Skin epidermis (tissue), 12 donors: ENCODE measurements around the gene CA10.

ENCODE experiments used
- H3K27ac ChIP-seq, 21 experiments: fragments of 200-600 bp; sonication (generic) in 11 of 21; one replicate each; pipeline ENCODE4 v1.5.0; 2020; ENCODE audit warnings: mild to moderate bottlenecking in 3 of 21, inconsistent platforms in 2 of 21, moderate library complexity in 2 of 21
- H3K4me3 ChIP-seq, 7 experiments: fragments of 200-600 bp; sonication (generic) in 2 of 7; one replicate each; pipeline ENCODE4 v1.5.0; 2020; ENCODE audit warnings: inconsistent platforms in 2 of 7, mild to moderate bottlenecking in 2 of 7, moderate library complexity in 1 of 7

CA10 gene

DNA sequence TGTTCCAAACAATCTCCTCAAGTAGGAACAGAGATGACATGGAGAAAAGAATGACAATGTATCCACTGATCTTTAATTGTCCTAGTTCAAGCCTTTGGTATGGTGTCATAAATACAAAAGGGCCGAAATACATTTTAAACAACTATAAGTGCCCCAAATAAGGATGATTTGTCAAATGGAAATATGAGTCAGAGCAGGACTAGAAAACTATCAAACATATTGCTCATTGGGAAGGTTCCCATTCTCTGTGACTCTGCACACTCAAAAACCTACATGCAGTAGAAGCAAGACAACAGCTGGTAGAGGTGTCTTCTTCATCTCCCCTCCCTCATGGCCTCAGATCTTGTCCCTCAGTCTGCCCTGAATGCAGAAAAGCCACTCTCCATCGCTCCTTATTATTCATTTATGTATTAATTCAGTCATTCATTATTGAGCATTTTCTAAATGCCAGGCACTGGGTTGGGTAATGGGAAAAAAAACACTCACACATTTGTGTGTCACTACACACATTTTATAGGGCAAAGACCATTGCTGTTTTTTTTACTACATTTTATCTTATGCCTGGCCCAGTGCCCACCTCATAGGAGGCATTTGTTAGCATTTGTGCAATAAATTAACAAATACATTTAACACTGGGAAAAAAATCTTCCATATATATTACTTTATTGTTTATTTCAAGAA, 10.1 kb downstream of the CA10 start:
- no peak overlapping the region for H3K27ac ChIP-seq

DNA sequence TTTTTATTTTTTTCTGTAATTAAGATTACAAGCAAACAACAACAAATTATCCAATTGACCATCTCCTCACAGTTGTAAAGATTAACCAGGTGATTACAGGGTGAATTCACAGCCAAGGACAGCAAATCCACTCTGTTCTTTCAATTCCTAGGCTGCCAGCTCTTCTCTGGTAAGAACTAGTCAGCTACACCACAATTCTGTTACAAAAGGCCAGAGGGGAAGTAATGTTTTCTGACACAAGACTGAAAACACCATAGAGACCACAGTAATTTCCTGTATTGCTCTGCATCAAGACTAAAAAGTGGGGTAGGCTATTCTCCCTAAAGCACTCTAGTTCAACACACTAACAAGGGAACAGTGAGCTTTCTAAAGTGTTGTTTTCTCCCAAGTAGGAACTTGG, 10.6 kb downstream of the CA10 start:
- Histone ChIP-seq H3K4me3 (no peak overlapping the region), H3K27ac (peak overlapping the region in 2 of 21 experiments; percentile 5 to 32)

More for the DNA sequence above, 10.1 kb downstream of the CA10 start:
- H3K4me3 ChIP-seq: no peak overlapping the region

DNA sequence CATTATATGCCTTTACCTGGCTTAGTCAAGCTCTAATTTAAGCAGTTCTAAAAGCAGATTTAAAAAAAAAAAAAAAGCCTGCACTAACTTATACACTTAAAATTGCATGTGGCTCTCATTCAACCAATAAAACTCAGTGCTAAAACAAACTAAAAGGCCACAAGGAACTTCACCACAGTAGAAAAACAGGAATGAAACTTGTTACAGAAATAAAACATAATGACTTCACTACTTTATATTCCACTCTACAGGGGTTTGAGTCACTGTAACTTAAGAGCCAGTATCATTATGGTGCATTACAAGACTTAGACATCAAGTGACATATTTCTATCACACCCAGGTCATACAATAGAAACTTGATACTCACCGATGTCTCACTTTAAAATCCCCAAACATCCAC, 11.1 kb downstream of the CA10 start:
- H3K27ac ChIP-seq: peak overlapping the region in 1 of 21 experiments; percentile 5

DNA sequence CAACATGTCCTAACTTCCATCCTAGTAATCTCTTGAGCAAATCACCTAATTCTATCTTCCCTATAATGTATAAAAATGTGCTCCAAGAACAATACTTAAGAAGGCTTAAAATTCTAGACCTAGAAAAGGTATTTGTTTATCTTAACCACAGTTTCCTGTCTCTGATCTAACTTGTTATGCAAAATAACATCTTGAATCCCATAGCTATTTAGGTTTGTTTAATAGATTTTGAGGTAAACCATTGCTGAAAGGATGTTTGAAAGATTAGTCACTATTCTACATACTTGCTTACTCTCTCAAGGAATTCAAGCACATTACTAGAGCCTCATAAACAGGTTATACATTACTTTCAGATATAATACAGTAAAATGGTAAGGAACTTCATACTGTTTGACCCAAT, 13.0 kb downstream of the CA10 start:
- Histone ChIP-seq H3K4me3 (no peak overlapping the region), H3K27ac (no peak overlapping the region)

More for the DNA sequence above, 11.1 kb downstream of the CA10 start:
- H3K4me3 ChIP-seq: no peak overlapping the region

DNA sequence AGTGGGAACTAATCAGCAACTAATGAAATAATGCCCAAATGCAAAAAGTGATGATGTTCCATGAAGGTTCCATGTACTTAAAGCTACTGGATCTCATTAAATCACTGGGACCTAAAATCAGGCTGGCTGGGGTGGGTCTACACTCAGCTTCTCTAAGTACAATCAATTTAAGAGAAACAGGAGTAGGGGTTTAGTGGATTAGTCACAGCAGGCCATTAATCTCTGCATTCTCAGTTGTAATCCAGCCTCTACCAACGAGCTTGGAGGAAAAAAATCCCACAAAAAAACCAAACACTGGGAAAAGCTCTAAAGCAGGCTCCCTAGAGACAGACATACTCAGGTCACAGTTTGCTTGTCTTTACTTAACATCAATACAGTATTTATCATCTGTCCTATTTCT, 15.0 kb downstream of the CA10 start:
- Histone ChIP-seq H3K4me3 (no peak overlapping the region), H3K27ac (no peak overlapping the region)

- no peak overlapping the region for H3K27ac ChIP-seq
- H3K4me3 ChIP-seq: no peak overlapping the region
Measured at GRCh38 chr17:52140601-52141000, 17.9 kb downstream of the CA10 start.

DNA sequence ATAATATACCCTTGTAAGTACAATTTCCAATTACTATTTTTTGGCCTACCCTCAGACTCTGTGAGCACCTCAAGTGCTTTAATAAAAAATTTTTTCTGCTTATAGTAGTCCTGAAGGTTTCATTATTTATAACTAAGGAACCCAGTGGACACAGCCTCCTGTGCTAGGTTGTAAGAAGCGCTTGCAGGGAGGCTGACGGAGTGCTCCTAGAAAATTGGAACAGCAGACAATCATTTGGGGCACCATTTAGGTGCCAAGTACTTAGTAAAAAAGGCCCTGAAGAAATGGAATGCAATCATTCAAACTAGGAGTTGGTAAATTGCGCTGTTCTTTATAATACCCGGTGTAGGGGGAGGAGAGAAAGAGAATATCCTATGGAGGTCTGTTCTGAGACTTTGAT, 19.8 kb downstream of the CA10 start:
- no peak overlapping the region for H3K4me3 ChIP-seq

DNA sequence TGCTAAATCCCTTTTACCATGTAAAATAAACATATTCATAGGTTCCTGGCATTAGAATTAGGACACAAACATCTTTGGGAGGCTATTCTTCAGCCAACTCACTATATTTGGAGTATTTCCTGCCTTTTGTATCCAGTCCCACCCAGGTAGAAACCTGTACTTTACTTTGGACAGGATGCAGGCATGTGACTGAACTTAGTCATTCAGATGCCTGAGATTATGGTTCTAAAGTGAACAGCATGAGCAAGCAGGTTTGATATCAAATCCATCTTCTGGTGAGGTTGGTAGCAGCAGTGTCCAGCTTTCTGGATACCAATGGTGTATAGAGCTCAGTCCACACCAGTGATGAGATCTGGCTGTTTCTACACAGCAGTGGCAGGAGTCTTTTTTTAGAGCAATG, 20.2 kb downstream of the CA10 start:
- no peak overlapping the region for H3K4me3 ChIP-seq
- no peak overlapping the region for H3K27ac ChIP-seq

More for the DNA sequence above, 19.8 kb downstream of the CA10 start:
- H3K27ac ChIP-seq: no peak overlapping the region

DNA sequence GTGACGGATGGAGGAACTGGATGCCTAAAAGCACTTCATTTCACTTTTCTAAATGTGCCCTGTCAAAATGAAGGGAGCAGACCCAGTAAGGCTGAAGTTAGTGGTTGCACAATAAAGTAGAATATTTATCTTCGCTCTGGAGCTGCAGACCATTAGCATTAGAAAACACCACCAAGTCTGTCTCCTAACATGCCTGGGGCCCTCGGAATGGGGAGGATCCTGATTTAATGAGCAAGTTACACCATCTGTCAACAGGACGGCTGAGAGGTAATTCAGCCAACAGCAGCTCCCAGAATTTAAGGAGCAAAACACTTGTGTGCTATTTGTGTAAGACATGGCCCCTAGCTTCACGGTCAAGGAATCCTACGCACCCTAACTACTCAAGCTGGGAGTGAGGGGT, 22.3 kb downstream of the CA10 start:
- no peak overlapping the region for H3K4me3 ChIP-seq
- H3K27ac ChIP-seq: no peak overlapping the region

GRCh38 chr17:52134641-52135040, 23.9 kb downstream of the CA10 start:
- H3K4me3 ChIP-seq: no peak overlapping the region
- no peak overlapping the region for H3K27ac ChIP-seq

DNA sequence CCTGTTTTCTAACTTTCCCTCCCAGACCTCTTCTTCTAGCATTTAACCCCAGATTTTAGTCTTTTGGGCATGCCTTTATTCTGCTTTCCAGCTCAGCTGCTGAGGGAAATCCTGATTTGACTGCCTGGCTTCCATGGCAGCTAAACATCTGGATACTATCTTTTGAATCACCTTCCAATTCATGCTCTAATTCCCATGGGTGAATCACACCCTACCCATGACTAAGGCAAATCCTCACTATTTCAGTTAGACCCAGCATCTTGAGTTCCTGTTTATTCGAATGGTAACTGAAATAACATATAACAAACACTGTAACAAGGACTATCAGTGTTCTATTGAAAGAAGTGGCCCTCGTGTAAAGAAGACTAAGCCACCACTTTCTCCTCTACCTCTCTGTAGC, 29.8 kb downstream of the CA10 start:
- Histone ChIP-seq H3K4me3 (no peak overlapping the region), H3K27ac (no peak overlapping the region)

GRCh38 chr17:52124993-52125392, 33.5 kb downstream of the CA10 start:
- no peak overlapping the region for H3K4me3 ChIP-seq
- H3K27ac ChIP-seq: no peak overlapping the region

DNA sequence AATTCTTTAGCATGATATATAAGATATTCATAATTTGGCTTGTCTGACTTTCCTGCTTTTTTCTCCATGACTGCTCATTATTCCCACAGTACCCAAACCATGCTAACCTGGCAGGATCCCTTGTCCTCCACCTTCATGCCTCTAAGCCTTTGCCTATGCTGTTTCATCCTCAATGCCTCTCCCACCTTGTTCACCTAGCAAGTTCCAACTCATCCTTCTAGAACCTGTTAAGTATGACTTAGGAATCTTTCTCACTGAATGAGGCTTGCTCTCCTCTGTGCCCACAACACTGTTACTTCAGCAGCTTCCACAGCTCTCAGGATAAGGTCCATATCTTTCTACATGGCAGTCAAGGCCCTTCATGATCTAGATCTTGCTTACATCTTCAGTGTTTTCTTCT, 34.0 kb downstream of the CA10 start:
- no peak overlapping the region for H3K4me3 ChIP-seq
- H3K27ac ChIP-seq: no peak overlapping the region

DNA sequence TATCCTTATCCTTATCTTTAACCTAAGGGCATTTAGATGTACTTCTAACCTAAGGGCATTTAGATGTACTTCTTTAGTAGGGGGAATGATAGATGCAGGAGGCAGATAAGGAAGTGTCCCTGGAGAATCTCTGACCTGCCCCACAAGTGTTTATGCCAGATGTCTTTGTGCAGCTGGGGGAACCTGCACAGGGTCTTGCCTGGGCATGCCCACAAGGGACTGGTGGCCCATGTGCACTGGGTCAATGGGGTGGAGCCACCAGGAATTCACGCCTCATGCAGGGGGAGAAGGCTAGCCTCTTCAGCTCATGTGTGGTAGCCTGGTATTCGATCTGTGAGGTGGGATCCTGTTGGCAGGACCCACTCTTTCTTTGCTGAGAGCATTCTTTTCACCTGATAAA, 38.0 kb downstream of the CA10 start:
- H3K27ac ChIP-seq: no peak overlapping the region

DNA sequence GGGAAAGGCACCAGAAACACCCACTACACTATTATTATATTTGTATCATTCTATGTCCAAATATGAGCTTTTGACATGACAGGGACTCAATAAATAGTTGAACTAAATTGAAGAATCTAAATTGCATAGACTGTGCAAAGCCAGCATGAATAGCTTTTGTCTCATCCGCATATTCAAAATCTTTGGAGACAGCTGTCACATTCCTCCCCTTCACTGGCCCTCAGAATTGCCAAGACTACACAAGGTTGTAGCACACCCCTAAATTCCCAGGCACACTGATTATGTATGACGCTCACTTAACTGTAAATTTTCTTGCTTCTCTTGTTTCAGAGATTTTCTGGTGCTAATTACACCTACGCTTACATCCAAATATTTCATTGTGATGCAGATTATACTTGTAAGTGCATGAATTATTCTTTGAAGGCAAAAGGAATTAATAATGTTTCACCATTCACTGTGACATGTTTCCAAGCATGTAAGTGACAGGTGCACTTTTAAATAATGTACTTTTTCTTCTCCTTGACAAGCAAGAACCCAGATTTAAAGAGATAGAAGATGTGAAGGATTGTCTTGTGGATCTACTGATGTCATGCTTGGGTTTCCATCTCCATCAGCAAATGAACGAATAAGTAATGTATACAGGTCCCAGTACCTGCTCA, 47.5 kb downstream of the CA10 start:
- Histone ChIP-seq H3K27ac (no peak overlapping the region), H3K4me3 (no peak overlapping the region)

More for the DNA sequence above, 38.0 kb downstream of the CA10 start:
- no peak overlapping the region for H3K4me3 ChIP-seq

DNA sequence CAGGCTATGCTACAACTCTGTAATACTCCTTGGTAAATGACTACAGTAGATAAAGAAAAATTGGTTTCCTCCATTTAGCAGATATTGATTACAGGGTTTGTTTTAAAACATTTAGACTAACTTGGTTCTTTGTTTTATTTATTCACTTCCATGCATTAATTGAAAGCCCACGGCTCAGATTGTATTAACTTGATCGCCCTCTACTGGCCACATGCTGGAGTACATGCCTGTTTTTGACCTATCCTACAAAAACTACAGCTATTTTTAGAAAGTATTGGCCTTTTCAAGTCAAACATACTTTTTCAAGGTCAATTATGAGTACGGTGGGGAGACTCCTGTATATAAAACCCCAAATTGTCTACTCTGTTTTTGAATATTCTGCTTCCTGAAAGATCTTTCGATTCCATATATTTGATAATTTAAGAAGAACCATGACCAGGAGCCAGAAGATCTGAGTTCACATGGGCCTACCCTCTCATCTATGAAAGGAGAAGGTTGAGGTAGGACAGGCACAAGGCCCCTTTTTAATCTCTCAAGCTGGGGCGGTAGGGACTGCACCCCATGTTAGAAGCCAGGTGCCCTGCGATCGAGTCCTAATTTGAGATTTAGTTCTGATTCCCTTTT, 51.8 kb downstream of the CA10 start:
- Histone ChIP-seq H3K4me3 (no peak overlapping the region), H3K27ac (no peak overlapping the region)

- no peak overlapping the region for H3K4me3 ChIP-seq
Measured at GRCh38 chr17:52106072-52106471, 52.4 kb downstream of the CA10 start.

DNA sequence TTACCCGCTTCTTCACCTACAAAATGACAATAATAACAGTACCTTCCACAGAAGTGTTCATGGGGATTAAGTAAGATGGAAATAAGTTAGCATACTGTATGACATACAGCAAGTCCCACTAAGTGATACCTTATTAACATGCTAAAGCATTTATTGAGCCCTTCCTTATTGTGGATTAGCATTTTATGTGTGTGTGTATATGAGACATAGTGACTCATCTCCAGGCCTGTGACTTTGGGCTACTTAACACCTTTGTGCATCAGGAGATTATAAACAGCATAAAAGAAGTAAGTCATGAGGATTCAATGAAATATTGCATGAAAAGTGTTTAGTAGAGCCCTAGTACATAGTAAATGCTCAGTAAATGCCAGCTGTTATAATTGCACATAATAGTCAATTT, 52.9 kb downstream of the CA10 start:
- Histone ChIP-seq H3K4me3 (no peak overlapping the region), H3K27ac (no peak overlapping the region)

More at GRCh38 chr17:52106072-52106471, 52.4 kb downstream of the CA10 start:
- H3K27ac ChIP-seq: no peak overlapping the region

GRCh38 chr17:52096056-52096455, 62.5 kb downstream of the CA10 start:
- no peak overlapping the region for H3K27ac ChIP-seq
- H3K4me3 ChIP-seq: no peak overlapping the region

DNA sequence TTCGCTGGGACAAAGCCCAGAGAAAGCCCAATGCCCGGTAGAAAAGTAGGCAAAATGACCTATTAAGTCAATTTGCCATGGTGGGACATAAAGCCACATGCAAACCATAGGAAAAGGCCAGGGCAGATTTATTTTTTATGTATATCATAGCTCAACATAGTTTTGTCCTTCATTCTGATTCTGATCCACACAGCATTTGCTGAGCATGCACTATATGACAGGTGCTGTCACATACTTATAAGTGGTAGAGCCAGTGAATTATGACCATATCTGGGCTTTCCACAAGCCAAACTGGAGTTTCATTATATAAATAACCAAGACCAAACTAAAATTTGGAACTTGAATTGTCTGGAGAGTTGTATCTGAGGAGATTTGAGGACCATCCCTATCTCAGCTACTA, 74.3 kb downstream of the CA10 start:
- no peak overlapping the region for H3K4me3 ChIP-seq

DNA sequence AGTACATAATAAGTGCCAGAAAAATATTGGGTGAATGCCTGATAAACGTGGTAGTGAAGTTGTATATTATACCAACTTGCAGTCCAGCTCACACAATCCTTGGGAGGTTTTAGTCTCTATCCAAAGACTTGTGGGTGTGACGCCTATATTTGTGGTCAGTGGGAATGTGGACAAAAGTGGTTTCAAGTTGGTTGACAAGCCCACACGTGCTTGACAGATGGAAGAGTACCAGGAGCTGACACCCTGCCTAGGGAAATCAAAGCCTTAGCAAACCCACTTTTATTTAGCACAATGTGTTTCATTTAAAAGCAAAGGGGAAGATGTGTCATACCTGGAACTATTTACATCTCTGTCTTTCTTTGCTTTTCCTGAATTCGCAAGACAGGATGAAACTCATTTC, 79.0 kb downstream of the CA10 start:
- H3K4me3 ChIP-seq: no peak overlapping the region
- H3K27ac ChIP-seq: no peak overlapping the region

More for the DNA sequence above, 74.3 kb downstream of the CA10 start:
- H3K27ac ChIP-seq: no peak overlapping the region
